GM23248 (cell line): ENCODE results near the gene LINC00237.

Source experiments
- EZH2 ChIP-seq: fragments of 200-600 bp; sonication (generic); IDR thresholded peaks from 2 replicates; pipeline ENCODE4 v1.6.1; 2018; ENCODE audit warnings: antibody characterized with exemption, mild to moderate bottlenecking; ENCODE audit not compliant: insufficient read depth, poor library complexity, severe bottlenecking
- EZH2phosphoT487 ChIP-seq: fragments of 200-600 bp; sonication (generic); IDR thresholded peaks from 2 replicates; pipeline ENCODE4 v1.6.1; 2018; ENCODE audit warnings: antibody characterized with exemption, moderate library complexity, mild to moderate bottlenecking, low read depth; ENCODE audit not compliant: insufficient read depth

GRCh38 chr20:21048841-21049273, 57.3 kb downstream of the LINC00237 start:
- no peak for TF ChIP-seq EZH2
- no peak for TF ChIP-seq EZH2phosphoT487
